Sigmoid colon (tissue), 4 donors: ENCODE measurements around the gene AMT.

Source experiments
- CTCF ChIP-seq, 4 experiments: fragments of 450-650 bp in 3 of 4; fragments of 200-600 bp in 1 of 4; IDR thresholded peaks; one replicate each; pipeline ENCODE4 v1.5.1; 2016 to 2019; ENCODE audit warnings: antibody characterized with exemption in 4 of 4, mild to moderate bottlenecking in 3 of 4, moderate library complexity in 2 of 4
- EP300 ChIP-seq, 4 donors: sonication (generic); formaldehyde crosslinking; IDR thresholded peaks; one replicate each; pipeline ENCODE4 v1.6.1; 2017; ENCODE audit warnings: antibody characterized with exemption in 4 of 4
- POLR2A ChIP-seq, 2 donors: fragments of 450-650 bp; IDR thresholded peaks; one replicate each; pipeline ENCODE4 v1.6.1; 2016; ENCODE audit warnings: antibody characterized with exemption in 2 of 2, mild to moderate bottlenecking in 2 of 2, moderate library complexity in 2 of 2
- POLR2AphosphoS5 ChIP-seq, 4 donors: sonication (generic); formaldehyde crosslinking; IDR thresholded peaks; one replicate each; pipeline ENCODE4 v1.6.1; 2017; ENCODE audit warnings: antibody characterized with exemption in 4 of 4

DNA sequence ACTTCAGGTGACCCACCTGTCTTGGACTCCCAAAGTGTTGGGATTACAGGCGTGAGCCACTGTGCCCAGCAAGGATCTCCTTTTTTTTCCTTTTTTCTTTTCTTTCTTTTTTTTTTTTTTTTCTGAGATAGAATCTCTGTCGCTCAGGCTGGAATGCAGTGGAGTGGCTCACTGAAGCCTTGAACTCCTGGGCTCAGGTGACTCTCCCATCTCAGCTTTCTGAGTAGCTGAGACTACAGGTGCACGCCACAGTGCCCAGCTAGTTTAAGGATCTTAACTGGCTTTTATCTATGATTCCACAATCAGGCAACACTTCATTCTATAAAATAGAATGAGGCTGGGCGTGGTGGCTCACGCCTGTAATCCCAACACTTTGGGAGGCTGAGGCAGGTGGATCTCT, 23.1 kb upstream of the AMT start:
- TF ChIP-seq POLR2A (IDR thresholded peaks at IDR 0.05), result no peak
- no peak for TF ChIP-seq CTCF (IDR thresholded peaks at IDR 0.05)
- TF ChIP-seq POLR2AphosphoS5 (IDR thresholded peaks at IDR 0.05), result no peak
- no peak for TF ChIP-seq EP300 (IDR thresholded peaks at IDR 0.05)
